HG03175 (cell line): ENCODE data around the gene PLPP7.

Source experiments
- ATAC-seq: cut with Tn5 transposase; IDR thresholded peaks from one replicate; pipeline ENCODE4 v1.9.1; 2021; ENCODE audit warnings: mild to moderate bottlenecking, moderate library complexity; ENCODE audit not compliant: unreplicated experiment

PLPP7 gene

GRCh38 chr9:131280660-131281059 is 8.9 kb upstream of the PLPP7 start:
- no peak for ATAC-seq

GRCh38 chr9:131281119-131281965 is 8.2 kb upstream of the PLPP7 start:
- ATAC-seq, result no peak

- ATAC-seq, result no peak
Measured at GRCh38 chr9:131282175-131282574, 7.3 kb upstream of the PLPP7 start.

DNA sequence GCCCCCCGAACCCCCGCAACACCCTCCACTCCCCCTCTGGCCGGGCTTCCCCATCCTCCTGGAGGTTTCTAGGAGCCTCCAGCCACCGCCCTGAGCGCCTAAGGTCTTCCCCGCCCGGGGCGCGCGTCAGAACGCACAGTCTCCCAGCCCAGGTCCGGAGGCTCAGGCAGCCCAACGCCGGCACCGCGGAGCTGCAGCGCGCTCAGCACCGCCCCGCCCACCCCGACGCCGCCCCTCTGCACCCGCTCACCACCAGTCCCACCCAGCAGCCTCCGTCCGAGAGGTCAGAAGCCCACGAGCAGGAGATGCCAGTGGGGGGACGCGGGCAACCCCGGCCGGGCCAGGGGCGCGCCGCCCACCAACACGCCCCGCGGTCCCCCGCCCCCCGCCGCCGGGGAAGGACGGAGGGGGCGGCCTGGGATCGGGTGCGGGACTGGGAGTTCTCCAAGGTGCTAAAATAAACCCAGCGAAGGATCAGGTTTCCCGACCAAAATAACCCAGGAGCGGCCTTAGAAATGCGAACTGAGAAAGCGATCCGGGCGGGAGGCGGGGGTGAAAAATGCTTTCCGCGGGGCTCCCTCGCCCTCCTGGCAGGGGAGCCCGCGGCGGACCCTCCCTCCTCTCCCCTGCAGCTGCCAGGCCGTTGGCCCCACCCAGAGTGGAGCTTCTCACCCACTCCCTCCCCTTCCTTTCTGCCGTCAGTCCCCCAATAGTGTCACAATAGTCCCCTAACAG is 6.7 kb upstream of the PLPP7 start:
- ATAC-seq, result no peak

GRCh38 chr9:131284856-131285255 is 4.7 kb upstream of the PLPP7 start:
- no peak for ATAC-seq

DNA sequence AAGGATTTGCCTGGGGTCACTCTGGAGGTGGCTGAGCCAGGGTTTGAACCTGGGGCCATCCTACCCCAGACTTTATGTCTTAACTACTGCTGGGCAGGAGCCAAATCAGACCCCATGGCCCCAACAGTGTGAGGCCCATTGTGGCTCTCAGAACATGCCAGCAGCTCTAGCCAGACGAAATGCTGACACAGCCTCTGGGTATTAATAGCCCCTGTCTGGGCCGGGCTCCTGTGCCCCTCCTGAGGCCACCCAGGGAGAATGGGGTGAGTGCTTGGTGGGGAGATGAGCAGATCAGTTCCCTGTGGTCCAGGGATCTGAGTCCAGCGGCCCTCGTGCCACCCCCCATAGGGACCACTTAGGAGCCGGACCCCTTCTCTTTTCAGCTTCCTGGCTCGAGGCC is 2.2 kb upstream of the PLPP7 start:
- ATAC-seq, result no peak

- no peak for ATAC-seq
Measured at GRCh38 chr9:131288217-131288616, 1.3 kb upstream of the PLPP7 start.

- no peak for ATAC-seq
Measured at GRCh38 chr9:131290036-131290766, 678 bp downstream of the PLPP7 start.

DNA sequence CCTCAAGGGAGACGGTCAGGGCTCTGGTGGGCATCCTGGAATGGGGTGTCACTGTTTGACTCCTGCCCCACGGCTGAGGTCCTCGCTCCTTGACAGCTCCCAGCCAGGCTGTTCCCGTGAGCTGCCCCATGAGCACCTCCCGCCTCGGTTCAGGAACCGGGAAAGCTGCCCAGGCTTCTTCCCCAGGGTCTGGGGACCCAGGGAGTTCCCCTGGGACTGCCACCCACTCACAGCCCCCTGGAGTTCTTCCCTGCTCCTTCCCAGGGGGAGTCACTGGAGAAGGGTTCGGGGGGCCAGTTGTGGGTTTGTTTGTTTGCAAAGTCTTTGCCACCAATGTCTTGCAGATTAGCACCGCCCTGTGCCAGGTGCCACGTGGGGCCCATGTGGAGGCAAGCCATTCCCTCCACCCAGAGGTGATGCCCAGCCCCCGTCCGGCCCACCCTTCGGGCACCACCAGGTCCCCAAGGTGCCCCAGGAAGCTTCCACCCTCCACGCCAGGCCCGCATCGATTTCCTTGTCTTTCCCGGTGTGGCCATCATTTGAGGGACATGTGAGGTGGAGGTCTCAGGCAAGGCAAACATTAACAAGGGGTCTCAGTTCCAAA is 1.3 kb downstream of the PLPP7 start:
- ATAC-seq, result no peak

DNA sequence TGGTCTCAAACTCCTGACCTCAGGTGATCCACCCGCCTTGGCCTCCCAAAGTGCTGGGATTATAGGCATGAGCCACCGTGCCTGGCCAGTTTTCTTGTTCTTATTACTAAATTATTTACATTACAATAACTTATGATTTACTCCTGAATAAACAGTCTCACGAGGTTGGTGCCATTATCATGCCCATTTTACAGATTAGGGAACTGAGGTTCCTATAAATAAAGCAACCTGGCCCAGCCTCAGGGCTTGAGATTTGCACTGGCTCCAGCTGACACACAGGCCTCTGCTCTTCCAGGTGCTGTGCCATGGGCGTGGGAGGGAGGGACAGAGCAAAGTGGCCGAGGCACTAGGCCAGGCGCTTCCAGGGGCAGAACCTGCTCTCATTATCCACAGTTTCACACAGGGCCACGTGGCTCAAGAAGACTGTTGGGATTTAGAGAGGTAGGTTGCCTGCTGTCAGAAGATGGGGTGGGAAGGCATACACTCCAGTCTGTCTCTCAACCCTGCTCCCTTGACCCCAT is 2.3 kb downstream of the PLPP7 start:
- ATAC-seq, result no peak

DNA sequence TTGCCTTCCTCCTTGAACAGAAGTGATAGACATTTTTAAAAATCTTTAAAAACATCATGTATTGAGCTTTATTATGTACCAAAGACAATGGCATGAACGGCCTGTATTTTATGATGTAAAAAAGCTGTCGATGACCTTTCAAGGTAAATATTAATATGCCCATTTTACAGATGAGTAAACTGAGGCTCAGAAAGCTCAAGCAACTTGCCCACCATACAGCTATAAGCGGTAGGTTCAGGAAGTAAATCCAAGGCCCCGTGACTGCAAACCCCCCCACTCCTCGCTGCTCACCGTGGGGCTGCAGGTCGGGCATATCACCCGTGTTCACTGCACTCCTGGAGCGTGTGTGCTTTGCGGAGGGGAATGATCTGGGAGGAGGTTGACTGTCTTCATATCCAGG is 3.4 kb downstream of the PLPP7 start:
- no peak for ATAC-seq

DNA sequence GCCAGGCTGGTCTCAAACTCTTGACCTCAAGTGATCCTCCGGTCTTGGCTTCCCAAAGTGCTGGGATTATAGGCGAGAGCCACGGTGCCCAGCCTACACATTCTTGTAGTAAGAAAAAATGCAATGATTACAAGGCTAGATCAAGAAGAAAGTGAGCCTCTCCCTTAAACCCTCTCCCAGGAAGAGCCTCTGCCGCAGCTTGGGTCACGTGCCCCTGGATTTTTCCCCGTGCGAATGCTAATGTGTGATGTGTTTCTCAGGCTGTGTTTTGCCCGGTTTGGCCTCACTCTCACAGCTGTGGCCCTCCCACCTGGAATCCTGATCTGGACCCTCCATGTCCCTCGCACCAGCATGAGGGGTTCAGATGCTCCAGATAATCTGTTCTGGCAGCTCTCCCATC is 6.9 kb downstream of the PLPP7 start:
- ATAC-seq, result no peak

DNA sequence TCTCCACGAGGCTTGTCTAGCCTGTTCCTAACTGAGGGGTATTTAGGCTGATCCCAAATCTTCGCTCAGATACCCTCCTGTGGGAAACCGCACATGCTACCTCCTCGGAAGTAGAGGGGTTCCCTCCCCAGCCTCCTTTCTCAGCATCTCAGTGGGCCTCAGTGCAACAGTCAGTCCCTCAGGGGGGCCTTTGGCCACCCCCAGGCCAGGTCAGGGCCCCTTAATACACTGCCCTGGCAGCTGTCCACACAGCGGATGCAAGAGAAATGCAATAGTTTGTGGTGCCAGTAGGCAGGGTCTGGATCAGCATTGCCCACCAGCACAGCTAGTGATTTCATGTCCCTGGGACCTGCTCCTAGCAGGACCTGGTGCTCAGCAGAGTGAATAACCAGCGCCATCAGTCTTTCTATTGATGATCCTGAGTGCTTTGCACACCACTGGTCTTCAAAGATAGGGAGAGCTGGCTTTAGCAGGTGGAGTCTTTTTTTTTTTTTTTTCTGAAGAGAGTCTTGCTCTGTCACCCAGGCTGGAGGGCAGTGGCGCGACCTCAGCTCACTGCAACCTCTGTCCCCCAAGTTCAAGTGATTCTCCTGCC is 7.5 kb downstream of the PLPP7 start:
- ATAC-seq, result no peak

DNA sequence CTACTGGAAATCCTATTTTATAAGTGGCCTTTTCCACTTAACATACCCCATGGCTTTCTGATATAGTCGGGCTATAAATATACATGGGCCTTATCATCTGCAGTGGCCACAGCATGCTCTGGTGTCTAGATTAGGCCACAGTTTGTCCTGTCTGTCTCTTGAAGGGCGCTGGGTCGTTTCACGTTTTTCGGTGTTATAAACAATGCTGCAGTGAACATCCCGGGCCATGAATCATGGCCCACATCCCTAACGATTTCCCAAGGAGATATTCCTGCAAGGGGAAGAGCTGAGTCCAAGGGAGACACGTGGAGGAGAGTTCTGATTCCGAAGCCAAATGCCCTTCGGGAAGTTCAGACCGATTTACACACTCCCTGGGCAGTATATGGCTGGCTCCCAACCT is 8.4 kb downstream of the PLPP7 start:
- no peak for ATAC-seq

DNA sequence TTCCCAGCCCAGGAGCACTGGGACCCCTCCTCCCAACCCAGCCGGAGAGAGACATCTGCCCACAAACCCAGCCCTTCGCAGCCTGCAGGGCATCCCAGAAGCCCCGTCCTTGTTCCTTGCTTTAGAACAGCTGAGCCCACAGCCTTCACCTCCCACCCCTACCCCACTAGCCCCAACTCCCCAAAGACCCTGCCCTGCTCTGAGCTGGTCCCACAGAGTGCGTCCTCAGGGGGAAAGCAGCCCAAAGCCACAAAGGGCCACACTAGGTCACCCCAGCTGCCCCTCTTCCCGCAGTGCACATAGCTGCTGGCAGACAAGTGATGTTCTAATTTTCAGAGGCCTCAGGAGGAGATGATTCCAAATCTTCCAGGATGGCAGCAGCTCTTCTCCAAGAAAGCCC is 8.8 kb downstream of the PLPP7 start:
- no peak for ATAC-seq

DNA sequence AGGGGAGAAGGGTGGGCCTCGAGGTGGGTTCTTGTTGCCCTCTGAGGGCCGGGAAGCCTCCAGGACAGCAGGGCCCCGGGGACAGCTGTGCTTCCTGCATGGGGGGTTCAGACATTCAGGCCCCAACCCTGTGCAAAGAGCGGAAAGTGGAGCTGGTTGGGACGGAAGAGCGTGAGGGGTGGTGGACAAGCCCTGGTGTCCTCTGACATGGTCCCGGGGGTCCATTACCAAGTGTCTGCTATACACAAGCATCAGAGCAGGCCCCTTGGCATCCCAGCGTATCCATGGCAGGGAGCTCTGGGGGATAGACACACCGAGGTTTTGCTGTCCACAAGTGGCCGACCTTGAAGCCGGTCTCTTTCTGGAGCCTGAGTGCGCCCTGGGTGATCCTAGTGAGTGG is 9.3 kb downstream of the PLPP7 start:
- ATAC-seq, result no peak

GRCh38 chr9:131299346-131299960 is 9.9 kb downstream of the PLPP7 start:
- no peak for ATAC-seq

DNA sequence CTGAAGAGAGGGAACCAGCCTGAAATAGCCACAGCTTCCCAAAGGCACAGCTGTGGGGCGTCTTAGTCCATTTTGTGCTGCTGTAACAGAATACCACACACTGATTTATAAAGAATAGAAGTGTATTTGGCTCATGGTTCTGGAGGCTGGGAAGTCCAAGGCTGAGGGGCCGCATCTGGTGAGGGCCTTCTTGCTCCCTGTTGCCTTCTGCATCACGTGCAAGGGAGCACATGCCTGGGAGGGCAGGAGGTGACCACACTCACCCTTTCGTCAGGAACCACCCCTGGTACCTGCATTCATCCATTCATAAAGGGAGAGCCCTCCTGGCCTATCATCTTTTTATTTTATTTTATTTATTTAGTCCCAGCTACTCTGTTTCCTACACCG is 10.4 kb downstream of the PLPP7 start:
- no peak for ATAC-seq

DNA sequence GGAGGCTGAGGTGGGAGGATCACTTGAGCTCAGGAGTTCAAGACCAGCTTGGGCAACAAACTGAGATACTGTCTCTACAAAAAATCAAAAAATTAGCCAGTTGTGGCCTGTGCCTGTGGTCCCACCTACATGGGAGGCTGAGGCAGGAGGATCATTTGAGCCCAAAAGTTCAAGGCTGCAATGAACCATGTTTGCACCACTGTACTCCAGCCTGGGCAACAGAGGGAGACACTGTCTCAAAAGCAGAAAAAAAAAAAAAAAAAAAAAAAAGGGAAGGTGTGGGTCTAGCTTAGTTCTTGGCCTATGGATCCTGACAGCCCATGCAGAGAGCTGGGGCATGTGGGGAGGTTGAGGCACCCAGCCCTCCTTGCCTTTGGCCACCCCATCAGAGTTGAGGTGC is 10.9 kb downstream of the PLPP7 start:
- no peak for ATAC-seq
